Activated CD4-positive, CD25-positive, alpha-beta regulatory T cell treated with anti-CD3 and anti-CD28 coated beads, Interleukin-2, amount 50 U/mL, for 24 hours (primary cell): Measurements from ENCODE around the gene IPCEF1.

Source experiments
- ATAC-seq, 2 donors: fragments of 150-1000 bp; cut with Tn5 transposase; one replicate each; pipeline ENCODE4 v1.10.0; 2021; ENCODE audit warnings: mild to moderate bottlenecking in 1 of 2, moderate library complexity in 1 of 2

The IPCEF1 gene

GRCh38 chr6:154243793-154244750 is 112.5 kb downstream of the IPCEF1 start:
- no peak for ATAC-seq

DNA sequence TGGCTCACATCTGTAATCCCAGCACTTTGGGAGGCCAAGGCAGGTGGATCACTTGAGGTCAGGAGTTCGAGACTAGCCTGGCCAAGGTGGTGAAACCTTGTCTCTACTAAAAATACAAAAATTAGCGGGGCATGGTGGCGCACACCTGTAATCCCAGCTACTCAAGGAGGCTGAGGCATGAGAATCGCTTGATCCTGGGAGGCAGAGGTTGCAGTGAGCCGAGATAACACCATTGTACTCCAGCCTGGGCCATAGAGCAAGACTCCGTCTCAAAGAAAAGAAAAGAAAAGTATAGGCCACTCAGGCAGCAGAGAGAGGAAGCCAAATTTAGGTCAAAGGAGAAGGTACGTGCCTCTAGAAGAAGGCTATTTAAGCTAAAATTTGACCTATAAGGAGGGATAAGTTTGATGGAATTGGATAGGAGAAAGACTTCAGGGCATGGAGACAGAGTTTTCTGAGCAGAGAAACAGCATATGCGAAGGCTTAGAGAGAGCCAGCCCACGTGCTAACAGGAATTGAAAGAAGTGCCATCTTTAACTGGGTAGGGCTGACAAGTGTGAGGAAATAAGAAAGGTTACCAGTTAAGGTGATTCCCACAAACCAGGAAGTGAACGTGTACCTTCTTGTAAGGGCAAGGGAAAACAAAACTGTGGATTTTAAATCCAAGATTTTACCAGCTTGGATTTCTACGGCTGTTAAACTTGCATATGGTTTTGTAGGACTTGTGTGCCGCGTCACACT is 113.8 kb downstream of the IPCEF1 start:
- no peak for ATAC-seq

DNA sequence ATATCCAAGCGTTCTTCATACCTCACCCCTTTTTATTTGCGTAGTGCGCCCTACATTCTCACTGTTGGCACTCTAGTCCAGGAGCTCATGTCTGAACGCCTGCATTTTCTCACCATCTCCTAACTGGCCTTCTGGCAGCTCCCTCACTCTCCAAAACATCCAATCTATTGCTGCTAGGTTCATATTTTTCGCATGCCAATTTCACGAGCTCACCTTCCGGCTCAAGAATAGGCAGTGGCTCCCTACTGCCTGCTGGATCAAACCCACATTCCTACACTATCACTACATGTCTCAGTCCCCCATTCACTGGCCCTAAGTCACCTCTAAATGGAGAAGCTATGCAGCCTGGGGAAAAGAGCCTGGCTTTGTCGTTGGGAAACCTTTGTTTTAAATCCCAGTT is 115.0 kb downstream of the IPCEF1 start:
- ATAC-seq: no peak

- peak; percentile 52 to 57 for ATAC-seq
Observed at GRCh38 chr6:154241061-154241460, 115.5 kb downstream of the IPCEF1 start.

GRCh38 chr6:154239392-154239791 is 117.2 kb downstream of the IPCEF1 start:
- peak; percentile 72 to 73 for ATAC-seq

- no peak for ATAC-seq
Observed at GRCh38 chr6:154238831-154239230, 117.8 kb downstream of the IPCEF1 start.

GRCh38 chr6:154236646-154237301 is 119.8 kb downstream of the IPCEF1 start:
- ATAC-seq: no peak

DNA sequence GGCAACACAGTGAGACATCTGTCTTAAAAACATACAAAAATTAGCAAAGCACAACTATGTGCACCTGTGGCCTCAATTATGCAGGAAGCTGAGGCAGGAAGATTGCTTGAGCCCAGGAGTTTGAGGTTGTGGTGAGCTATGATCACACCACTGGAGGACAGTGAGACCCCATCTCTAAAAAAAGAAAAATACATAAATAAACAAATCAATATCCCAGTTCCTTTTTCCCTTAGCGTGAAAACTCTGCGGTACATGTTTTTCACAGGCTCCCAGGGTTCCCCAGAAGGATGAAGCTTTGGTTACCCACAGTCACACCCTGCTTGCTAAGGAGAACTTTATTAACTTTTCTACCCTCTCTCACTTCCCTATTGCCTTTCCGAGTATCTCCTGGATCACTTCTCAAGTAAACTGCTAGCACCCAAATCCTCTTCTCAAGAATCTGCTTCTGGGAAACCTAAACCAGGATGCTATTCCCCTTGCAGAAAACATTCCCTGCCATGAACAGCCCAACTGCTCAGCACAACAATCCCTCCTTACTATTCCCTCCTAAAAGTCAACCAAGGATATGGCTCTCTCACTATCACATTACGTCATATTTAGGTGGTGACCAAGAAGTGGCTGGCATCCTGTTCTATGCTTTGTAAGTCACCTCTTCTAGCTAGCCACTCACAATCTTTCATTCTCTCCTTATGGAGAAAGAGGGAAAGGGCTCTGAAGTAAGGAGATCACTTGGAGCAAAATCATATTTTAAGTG is 122.4 kb downstream of the IPCEF1 start:
- no peak for ATAC-seq

DNA sequence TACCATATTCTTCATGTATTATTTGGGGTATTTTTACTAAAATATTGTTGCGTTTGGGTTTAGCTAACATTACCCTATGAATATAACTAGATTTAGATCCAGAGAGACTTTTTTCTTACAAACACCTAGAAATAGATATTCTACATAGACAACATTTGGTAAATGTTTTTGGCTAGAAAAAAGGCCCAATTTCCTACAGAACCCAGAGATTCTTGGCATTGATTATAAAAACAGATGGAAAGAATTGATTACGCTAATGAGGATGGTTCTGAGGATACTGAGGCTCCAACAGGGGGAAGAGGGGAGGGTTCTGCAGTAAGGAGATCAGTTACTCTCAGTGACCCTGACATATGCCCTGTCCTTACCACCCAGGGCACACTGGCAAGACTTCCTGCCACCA is 123.2 kb downstream of the IPCEF1 start:
- ATAC-seq: no peak

DNA sequence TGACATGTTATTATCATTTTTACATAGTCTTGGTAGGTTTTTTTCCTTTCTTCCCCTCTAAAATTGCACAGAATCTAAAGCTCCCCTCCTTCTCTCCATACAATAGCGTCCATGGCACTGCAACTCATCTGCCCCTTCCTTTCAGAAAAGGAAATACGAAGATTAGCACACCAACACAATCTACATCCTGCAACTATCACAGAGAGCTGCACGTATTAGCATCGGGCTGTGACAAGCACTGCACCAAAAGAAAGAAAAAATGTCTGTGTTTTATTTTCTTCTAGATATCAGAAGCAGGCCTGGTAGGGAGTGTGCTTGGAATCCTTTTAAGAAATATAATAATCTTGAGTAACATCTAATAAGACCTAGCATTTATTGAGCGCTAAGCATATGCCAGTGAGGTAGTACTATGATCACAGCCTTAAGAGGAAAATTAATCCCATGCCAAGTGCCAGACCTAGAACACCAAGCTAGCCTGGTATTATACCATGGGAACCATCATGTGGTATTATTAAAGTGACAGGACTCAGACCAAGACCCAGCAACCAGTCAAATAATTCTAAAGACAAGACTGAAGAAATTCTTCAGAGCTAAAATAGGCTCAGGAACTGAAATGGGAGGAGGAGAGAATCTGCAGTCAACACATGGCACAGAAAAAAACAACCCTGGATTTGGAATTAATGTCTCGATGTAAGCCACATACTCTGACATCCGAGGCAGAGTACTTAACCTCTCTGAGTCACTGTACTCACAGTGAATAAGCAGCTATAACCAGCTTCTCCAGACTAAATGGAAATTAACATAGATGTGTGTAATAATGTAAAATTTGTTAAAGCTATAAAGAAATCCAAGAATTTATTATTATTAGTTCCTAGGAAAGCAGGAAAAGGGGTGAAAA is 124.3 kb downstream of the IPCEF1 start:
- ATAC-seq: peak; percentile 60 to 67

DNA sequence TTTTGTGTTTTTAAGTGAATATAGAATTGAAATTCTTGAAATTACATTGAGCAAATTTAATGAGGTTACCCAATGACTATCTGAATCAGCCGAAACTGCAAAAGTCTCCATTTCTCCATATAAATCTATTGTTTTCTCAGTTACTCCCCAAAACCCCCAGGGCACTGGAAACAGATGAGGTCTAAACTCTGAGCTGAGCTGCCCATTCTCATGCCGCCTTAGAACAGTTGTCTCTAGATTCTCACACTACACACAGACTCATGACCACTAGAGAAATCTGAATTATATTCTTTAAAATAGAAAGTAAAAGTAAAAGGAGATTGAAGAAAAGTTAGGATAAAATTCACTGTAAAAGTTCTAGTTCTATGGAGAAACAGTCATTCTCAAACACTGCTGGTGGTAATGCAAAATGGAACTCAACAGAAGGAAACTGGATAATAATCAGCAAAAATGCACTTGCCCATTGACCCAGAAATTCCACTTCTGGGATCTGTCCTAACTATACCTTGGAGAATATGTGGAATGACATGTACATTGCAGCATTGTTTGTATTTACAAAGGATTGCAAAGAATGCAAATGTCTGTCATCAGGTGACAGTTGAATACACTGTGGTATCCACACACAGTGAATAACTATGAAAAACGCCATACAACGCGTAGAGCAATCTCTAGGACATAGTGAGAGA is 125.5 kb downstream of the IPCEF1 start:
- ATAC-seq: no peak

DNA sequence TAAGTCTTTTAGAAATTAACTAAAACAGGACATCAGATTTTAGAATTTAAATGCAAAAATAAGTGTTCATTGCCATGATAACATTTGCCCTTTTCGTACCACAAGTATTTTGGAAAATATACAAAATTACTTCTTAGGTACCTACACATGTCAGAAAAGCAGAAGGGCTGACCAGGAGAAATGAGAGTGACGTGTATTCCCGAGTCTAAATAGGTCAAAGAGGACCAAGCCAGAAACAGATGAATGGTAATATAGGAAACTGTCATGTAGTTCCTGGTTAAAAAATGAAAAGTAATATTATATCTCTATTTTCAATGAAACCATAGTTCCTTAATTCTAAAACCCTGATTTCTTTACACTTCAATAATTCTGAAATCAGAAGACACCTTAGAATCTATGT is 126.2 kb downstream of the IPCEF1 start:
- no peak for ATAC-seq

DNA sequence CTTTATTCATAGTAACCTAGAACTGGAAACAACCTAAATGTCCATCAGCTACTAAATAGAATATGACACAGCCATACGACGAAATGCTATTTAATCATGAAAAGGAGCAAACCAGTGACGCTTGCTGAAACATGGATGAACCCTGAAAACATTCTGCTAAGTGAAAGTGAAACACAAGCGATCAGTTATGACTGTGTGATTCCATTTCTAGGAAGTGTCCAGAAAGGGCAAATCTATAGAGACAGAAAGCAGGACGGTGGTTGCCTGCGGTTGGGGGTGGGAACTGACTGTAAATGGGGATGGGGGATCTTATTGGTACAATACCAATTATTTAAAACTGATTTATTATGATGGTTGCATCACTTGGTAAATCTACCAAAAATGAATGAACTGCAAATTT is 126.8 kb downstream of the IPCEF1 start:
- ATAC-seq: peak; percentile 77 to 84

DNA sequence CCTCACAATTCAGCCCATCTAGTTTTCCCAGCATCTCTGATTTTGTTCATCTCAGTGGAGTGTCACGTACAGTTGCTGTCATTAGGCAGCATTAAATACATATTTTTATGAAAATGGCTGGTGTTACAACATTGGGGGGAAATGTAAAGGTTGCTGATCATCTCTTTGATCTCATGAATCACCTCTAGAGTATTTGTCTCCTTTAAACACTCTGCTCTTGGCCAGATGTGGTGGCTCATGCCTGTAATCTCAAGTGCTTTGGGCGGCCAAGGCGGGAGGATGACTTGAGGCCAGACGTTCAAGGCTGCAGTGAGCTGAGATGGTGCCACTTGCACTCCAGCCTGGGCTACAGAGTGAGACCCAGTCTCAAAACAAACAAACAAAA is 128.1 kb downstream of the IPCEF1 start:
- no peak for ATAC-seq

- no peak for ATAC-seq
Observed at GRCh38 chr6:154227862-154228520, 128.6 kb downstream of the IPCEF1 start.

DNA sequence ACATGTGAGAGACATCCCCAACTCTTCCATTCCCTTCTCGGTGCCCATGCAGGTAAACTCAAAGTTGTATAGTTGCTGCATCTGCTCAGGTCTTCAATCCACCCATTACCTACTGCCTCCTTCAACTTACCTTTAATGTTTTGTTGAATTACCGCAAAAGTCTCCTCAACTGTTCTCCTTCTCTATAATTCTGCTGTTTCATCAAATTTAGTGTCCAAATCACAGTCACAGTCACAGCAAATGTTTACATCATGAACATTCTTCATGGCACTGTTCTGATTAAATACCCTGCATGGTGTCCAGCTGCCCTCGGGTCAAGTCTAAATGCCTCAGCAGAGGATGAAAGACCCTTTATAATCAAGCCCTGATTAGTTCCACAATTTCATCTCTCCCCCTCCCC is 130.1 kb downstream of the IPCEF1 start:
- no peak for ATAC-seq

- no peak for ATAC-seq
Observed at GRCh38 chr6:154223296-154223695, 133.3 kb downstream of the IPCEF1 start.

- no peak for ATAC-seq
Observed at GRCh38 chr6:154222716-154223115, 133.9 kb downstream of the IPCEF1 start.

DNA sequence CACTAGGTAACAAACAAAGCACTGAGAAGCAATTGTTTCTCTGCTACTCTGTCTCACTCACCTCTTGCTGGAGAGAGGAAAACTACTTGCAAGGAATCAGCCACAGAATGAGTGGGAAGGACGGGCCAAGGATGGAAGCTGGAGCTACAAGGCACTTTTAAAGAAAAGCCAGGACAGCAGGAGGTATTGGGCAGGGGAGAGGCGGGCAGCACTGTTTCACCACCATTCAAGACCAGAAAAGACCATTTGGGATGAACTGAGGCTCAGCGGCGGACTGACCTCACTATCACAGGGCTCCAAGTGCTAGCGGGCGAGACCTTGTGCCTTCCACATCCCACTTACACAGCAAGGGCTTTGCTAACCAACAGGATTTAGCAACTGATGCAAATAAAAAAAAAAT is 137.4 kb downstream of the IPCEF1 start:
- no peak for ATAC-seq

GRCh38 chr6:154218787-154219186 is 137.8 kb downstream of the IPCEF1 start:
- ATAC-seq: no peak
